GM10266 (cell line): ENCODE results near the gene MGLL.

ENCODE experiments used
- DNase-seq: peaks from one replicate; pipeline ENCODE4 v3.0.0; 2012; ENCODE audit errors: extremely low spot score
- CTCF ChIP-seq: IDR thresholded peaks from 2 replicates; pipeline ENCODE4 v1.5.1; 2012; ENCODE audit warnings: mild to moderate bottlenecking, low read depth; ENCODE audit not compliant: control insufficient read depth, insufficient read depth; ENCODE audit errors: missing control alignments

MGLL gene

GRCh38 chr3:127849368-127849767 lies 27.1 kb upstream of the MGLL start:
- no peak for DNase-seq
- TF ChIP-seq CTCF: no peak

GRCh38 chr3:127848131-127849129 lies 26.1 kb upstream of the MGLL start:
- DNase-seq: no peak
- no peak for TF ChIP-seq CTCF

DNA sequence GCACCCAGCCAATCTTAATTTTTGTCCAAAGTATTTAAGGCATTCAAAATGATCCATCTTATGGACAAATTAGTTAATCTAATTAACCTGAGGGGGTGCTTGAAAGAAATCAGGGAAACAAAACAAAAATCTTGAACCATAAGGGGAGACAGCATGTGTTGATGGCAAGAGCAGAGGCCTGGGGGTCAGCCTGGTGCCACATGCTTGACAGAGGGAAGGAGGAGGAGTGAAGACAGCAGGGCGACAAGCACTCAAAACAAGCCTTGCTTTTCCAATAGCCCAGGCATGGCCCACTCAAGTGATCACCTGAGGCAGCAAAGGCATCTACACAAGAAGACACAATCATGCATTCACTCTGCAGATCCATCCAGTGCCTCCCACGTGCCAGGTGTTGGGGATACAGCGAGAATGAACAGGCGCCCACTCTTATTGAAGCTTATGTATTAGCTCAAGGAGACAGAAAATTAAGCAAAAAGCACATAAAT lies 25.0 kb upstream of the MGLL start:
- TF ChIP-seq CTCF: no peak
- no peak for DNase-seq

DNA sequence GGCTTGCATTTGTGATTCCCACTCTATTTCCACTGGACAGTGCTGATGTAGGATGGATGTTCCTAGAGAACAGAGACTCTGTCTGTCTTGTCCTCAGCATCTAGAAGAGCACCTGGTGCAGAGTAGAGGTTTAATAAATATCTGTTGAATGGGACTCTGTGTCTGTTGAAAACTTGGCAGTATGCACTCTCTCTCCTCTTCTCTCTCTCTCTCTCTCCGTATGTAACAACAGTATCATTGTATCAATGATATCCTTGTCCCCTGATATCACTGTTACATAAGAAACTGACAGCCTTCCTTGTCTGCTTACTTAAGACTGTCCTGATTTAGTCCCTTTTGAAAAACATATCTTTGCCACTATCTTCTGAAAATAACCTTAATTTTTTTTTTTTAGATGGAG lies 24.3 kb upstream of the MGLL start:
- no peak for DNase-seq
- TF ChIP-seq CTCF: no peak

DNA sequence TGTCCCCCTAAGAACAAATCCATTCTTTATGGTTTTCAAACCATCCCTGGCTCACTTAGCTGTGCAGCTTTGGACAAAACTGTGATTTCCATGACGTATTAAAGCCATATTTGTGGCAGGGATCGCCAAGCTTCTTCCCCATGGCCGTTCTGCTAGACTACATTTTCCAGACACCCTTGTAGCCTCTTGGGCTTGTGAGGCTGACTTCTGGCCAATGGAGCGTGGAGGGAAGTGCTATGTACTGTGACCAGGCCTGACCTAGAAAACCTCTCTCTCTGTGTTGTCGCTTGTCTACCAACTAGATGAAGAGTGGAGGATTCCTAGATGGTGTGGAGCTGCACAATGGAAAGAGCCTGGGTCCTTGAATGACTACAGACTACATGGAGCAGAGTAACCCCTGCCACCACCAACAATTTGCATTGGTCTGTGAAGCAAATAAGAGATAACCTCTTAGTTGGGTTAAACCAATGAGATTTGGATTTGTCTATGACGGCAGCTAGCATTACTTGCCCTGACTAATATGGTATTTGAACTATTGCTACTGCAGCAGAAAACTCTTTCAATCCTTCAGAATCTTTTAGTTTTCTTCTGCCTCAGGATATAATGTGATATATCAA lies 22.1 kb upstream of the MGLL start:
- TF ChIP-seq CTCF: no peak
- peak; percentile 44 for DNase-seq

DNA sequence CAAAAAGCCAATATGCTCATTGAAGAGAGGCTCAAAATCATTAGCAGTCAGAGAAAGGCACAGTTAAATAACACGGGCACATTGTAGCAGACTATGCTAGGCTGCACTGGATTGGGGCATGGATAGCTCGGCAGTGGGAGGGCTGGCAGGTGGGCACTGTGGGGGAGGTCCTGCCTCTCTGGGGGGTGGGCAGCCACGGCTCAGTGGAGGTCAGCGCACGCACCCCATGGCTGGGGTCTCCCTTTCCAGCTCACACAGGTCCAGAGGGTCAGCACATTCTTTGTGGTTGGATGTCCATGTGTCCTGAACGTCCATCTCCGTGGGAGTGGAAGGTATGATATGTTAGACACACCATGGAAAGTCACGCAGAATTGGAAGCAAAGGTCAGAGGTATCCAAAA lies 18.4 kb upstream of the MGLL start:
- no peak for TF ChIP-seq CTCF
- DNase-seq: no peak

DNA sequence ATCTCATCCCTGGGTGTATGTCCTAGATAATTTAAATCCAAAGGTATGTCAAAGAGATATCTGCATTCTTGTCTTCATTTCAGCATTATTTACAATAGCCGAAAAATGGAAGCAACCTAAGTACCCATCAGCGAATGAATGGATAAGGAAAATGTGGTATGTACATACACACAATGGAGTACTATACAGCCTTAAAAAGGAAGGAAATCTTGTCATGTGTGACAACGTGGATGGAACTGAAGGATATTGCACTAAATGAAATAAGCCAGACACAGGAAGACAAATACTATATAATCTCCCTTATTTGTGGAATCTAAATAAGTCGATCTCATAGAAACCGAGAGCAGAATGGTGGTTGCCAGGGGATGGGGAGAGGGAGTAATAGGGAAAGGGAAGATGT lies 16.8 kb upstream of the MGLL start:
- TF ChIP-seq CTCF: no peak
- DNase-seq: no peak
